GM21360 (cell line): ENCODE results near the gene KIAA1614.
"Not testable (repeated sequence)": the region's sequence is repeated elsewhere in the genome, so short reads cannot be mapped to it uniquely, and the experiment has no call there.

ENCODE experiments used
- ATAC-seq: cut with Tn5 transposase; IDR thresholded peaks from one replicate; pipeline ENCODE4 v1.9.1; 2021; ENCODE audit warnings: mild to moderate bottlenecking, moderate library complexity; ENCODE audit not compliant: unreplicated experiment

The KIAA1614 gene

GRCh38 chr1:180959620-180960019, 46.9 kb downstream of the KIAA1614 start:
- not testable (repeated sequence) for ATAC-seq

- ATAC-seq, result no peak
These were observed 48.9 kb downstream of the KIAA1614 start for GRCh38 chr1:180961622-180962021.

- ATAC-seq, result no peak
These were observed 49.5 kb downstream of the KIAA1614 start for GRCh38 chr1:180962178-180962577.

- no peak for ATAC-seq
These were observed 51.4 kb downstream of the KIAA1614 start for GRCh38 chr1:180964056-180964455.

- ATAC-seq, result no peak
These were observed 51.9 kb downstream of the KIAA1614 start for GRCh38 chr1:180964595-180964994.

GRCh38 chr1:180966312-180966711, 53.6 kb downstream of the KIAA1614 start:
- ATAC-seq, result no peak

GRCh38 chr1:180966744-180967536, 54.2 kb downstream of the KIAA1614 start:
- ATAC-seq, result no peak

GRCh38 chr1:180967558-180967957, 54.9 kb downstream of the KIAA1614 start:
- ATAC-seq, result no peak

- not testable (repeated sequence) for ATAC-seq
These were observed 56.1 kb downstream of the KIAA1614 start for GRCh38 chr1:180968834-180969233.

GRCh38 chr1:180969434-180969833, 56.7 kb downstream of the KIAA1614 start:
- ATAC-seq, result no peak

GRCh38 chr1:180970333-180971079, 57.8 kb downstream of the KIAA1614 start:
- ATAC-seq, result no peak

GRCh38 chr1:180971273-180971997, 58.7 kb downstream of the KIAA1614 start:
- ATAC-seq, result no peak

GRCh38 chr1:180973369-180973768, 60.7 kb downstream of the KIAA1614 start:
- no peak for ATAC-seq

- ATAC-seq, result no peak
These were observed 61.5 kb downstream of the KIAA1614 start for GRCh38 chr1:180974236-180974635.

- no peak for ATAC-seq
These were observed 62.9 kb downstream of the KIAA1614 start for GRCh38 chr1:180975551-180975950.

GRCh38 chr1:180976191-180976590, 63.5 kb downstream of the KIAA1614 start:
- no peak for ATAC-seq

- no peak for ATAC-seq
These were observed 64.1 kb downstream of the KIAA1614 start for GRCh38 chr1:180976732-180977357.

- ATAC-seq, result peak; percentile 87
These were observed 69.1 kb downstream of the KIAA1614 start for GRCh38 chr1:180981596-180982387.

- ATAC-seq, result no peak
These were observed 69.7 kb downstream of the KIAA1614 start for GRCh38 chr1:180982422-180982821.

- no peak for ATAC-seq
These were observed 75.6 kb downstream of the KIAA1614 start for GRCh38 chr1:180988253-180988752.
